PC-9 (cell line): ENCODE data around the gene PTPN14. TPM values are rescaled to one million over a fixed set of nuclear protein-coding genes. Genes with fewer than 3 reads are reported as not detected.

Experiments
- BruUV-seq: library from RNA; stranded (reverse); fragments of 400-500 nt; replicated peaks from 2 replicates; lab custom pipeline; 2021; lab: Mats Ljungman, UMichigan
- CTCF ChIA-PET: fragments of 300-600 bp; sonication (Branson Sonifier 250); formaldehyde crosslinking; loops from one replicate; lab custom pipeline; 2022; ENCODE audit warnings: antibody characterized with exemption; lab: Charles Lee
- POLR2A ChIA-PET: fragments of 300-600 bp; sonication (Branson Sonifier 250); formaldehyde crosslinking; loops from one replicate; lab custom pipeline; 2022; ENCODE audit warnings: antibody characterized with exemption; ENCODE audit not compliant: unreplicated experiment; lab: Charles Lee
- DNase-seq, 2 experiments: peaks; one replicate each; pipeline versions ENCODE4 v3.0.0 to v3.0.0-alpha.2; 2015 to 2022; ENCODE audit warnings: mixed read lengths in 1 of 2
- H2AFZ ChIP-seq: fragments of 200-600 bp; sonication (generic); 2 replicates; pipeline ENCODE4 v1.8.1; 2017; ENCODE audit warnings: antibody characterized with exemption
- H3F3A ChIP-seq: fragments of 200-600 bp; sonication (generic); 2 replicates; pipeline ENCODE4 v1.8.1; 2017; ENCODE audit warnings: antibody characterized with exemption, mild to moderate bottlenecking, low read depth; ENCODE audit not compliant: insufficient read depth
- H3K27ac ChIP-seq: fragments of 200-600 bp; sonication (generic); 2 replicates; pipeline ENCODE4 v1.6.1; 2016; ENCODE audit warnings: mixed run types
- H3K27me3 ChIP-seq: fragments of 200-600 bp; sonication (generic); 2 replicates; pipeline ENCODE4 v1.6.1; 2016; ENCODE audit warnings: low read depth, mixed run types; ENCODE audit not compliant: insufficient read depth
- H3K36me3 ChIP-seq: fragments of 200-600 bp; sonication (generic); 2 replicates; pipeline ENCODE4 v1.6.1; 2016; ENCODE audit warnings: low read depth, mixed run types
- H3K4me1 ChIP-seq: fragments of 200-600 bp; sonication (generic); replicated peaks from 2 replicates; pipeline ENCODE4 v1.6.1; 2016; ENCODE audit warnings: mixed run types; ENCODE audit not compliant: insufficient read depth
- H3K4me2 ChIP-seq: fragments of 200-600 bp; sonication (generic); 2 replicates; pipeline ENCODE4 v1.6.1; 2017; ENCODE audit warnings: mixed run types
- H3K4me3 ChIP-seq: fragments of 200-600 bp; sonication (generic); 2 replicates; pipeline ENCODE4 v1.6.1; 2016; ENCODE audit warnings: mixed run types
- H3K79me2 ChIP-seq: fragments of 200-600 bp; sonication (generic); 2 replicates; pipeline ENCODE4 v1.6.1; 2017; ENCODE audit warnings: low read depth, mixed run types
- H3K9me2 ChIP-seq: fragments of 200-600 bp; sonication (generic); 2 replicates; pipeline ENCODE4 v1.8.1; 2017; ENCODE audit warnings: mild to moderate bottlenecking; ENCODE audit not compliant: insufficient read depth
- H3K9me3 ChIP-seq: fragments of 200-600 bp; sonication (generic); 2 replicates; pipeline ENCODE4 v1.8.1; 2016; ENCODE audit warnings: low read depth; ENCODE audit not compliant: insufficient read depth
- H4K20me1 ChIP-seq: fragments of 200-600 bp; sonication (generic); 2 replicates; pipeline ENCODE4 v1.8.1; 2017; ENCODE audit not compliant: insufficient read depth
- EZH2 ChIP-seq: fragments of 200-600 bp; sonication (generic); IDR thresholded peaks from 2 replicates; pipeline ENCODE4 v1.8.0; 2017; ENCODE audit warnings: antibody characterized with exemption, low read depth
- intact Hi-C: fragments of 100-400 bp; cut with micrococcal nuclease; formaldehyde crosslinking; loops from one replicate; pipeline ENCODE4 v1.10.0; 2022; ENCODE audit not compliant: unreplicated experiment
- total RNA-seq: library from RNA; stranded (reverse); gene quantifications from 2 replicates; pipeline ENCODE4 v1.2.3, GENCODE V29; 2021
- TF ChIP-seq, protein P1 (sequence below): fragments of 200-600 bp; sonication (generic); conservative IDR thresholded peaks from 2 replicates; pipeline ENCODE4 v1.6.1; 2017; ENCODE audit warnings: mixed run types, antibody characterized with exemption, mild to moderate bottlenecking, moderate library complexity

The PTPN14 gene
- total RNA-seq, 1 experiment from 2014 or later = 78.9 TPM

DNA sequence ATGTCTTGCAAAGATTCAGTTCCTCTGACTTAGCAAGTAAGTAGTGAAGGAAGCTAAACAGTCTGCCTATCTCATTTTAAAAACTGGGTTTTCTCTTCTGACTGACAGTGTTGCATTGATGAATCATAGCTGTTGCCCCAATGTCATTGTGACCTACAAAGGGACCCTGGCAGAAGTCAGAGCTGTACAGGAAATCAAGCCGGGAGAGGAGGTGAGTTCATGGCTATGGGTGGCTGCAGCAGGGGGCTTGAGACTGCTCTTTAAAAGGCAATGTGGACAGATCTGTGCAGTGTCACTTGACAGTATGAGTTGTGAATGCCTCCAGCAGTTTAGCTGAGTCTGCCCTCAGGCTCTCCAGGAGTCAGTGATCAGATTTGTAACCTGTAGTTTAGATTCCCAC is 223.9 kb downstream of the PTPN14 start:
- no peak for DNase-seq
- intact Hi-C loops = loop anchor here (5.0 to 10.0 kb wide), 3 partner anchors 765 to 1205 kb away; no protein-coding TSS in a partner anchor
- Histone ChIP-seq H3K79me2 (no peaks in the 10 kb centered on the region), H3K9me2 (no peaks in the 10 kb centered on the region), H3K4me3 (no peak overlapping the region), H3K4me1 (peaks cover 15% of the 10 kb centered on the region; the same call in 1 of the 2 replicates), H3K9me3 (no peaks in the 10 kb centered on the region), H3F3A (peaks cover 16% of the 10 kb centered on the region; the same call in 1 of the 2 replicates), H3K27ac (no peak overlapping the region), H4K20me1 (no peaks in the 10 kb centered on the region), H3K27me3 (no peaks in the 10 kb centered on the region), H3K36me3 (no peaks in the 10 kb centered on the region), H3K4me2 (no peak overlapping the region), H2AFZ (no peak overlapping the region)
- TF ChIP-seq, protein P1, sequence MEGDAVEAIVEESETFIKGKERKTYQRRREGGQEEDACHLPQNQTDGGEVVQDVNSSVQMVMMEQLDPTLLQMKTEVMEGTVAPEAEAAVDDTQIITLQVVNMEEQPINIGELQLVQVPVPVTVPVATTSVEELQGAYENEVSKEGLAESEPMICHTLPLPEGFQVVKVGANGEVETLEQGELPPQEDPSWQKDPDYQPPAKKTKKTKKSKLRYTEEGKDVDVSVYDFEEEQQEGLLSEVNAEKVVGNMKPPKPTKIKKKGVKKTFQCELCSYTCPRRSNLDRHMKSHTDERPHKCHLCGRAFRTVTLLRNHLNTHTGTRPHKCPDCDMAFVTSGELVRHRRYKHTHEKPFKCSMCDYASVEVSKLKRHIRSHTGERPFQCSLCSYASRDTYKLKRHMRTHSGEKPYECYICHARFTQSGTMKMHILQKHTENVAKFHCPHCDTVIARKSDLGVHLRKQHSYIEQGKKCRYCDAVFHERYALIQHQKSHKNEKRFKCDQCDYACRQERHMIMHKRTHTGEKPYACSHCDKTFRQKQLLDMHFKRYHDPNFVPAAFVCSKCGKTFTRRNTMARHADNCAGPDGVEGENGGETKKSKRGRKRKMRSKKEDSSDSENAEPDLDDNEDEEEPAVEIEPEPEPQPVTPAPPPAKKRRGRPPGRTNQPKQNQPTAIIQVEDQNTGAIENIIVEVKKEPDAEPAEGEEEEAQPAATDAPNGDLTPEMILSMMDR = no peak
- no peak for TF ChIP-seq EZH2
- ChIA-PET CTCF (interaction anchor here (0.6 to 3.9 kb wide), 4 partner anchors 66 to 245 kb away, joined by 4 to 73 read pairs (median 14); no protein-coding TSS in a partner anchor), POLR2A (no interaction called here)
- BruUV-seq = no TSS peak

DNA sequence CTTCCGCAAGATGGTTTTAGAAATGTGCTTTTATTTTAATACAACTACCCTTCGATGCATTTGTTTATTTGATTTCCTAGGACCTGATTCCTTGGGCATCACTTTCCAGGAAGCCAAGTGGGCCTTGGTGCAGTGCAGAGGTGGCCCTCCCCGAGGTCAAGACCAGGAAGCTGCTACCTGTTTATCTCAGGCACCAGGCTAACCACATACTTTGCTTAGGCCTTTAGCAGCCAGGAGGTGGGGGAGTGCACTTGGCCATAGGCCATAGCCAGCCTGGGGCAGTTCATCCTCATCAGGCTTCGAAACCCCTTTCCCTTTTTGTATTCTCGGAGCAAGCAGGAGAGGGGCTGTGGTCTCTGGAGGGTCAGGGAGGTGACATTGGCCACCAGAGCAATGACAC is 225.0 kb downstream of the PTPN14 start:
- H3K4me3 ChIP-seq = no peak overlapping the region
- H3K79me2 ChIP-seq = no peaks in the 10 kb centered on the region
- H4K20me1 ChIP-seq = no peaks in the 10 kb centered on the region
- BruUV-seq = no TSS peak
- no peak for DNase-seq
- POLR2A ChIA-PET = no interaction called here
- H3K9me3 ChIP-seq = no peaks in the 10 kb centered on the region
- no peak overlapping the region for H2AFZ ChIP-seq
- no peak overlapping the region for H3K27ac ChIP-seq
- CTCF ChIA-PET = interaction anchor here (0.9 kb wide), 1 partner anchor 112 kb away, joined by 4 read pairs; no protein-coding TSS in a partner anchor
- 0 out of 2 replicates have a peak, but pooled peaks cover 4% of the 10 kb centered on the region for H3K36me3 ChIP-seq
- H3K4me1 ChIP-seq = peaks cover 15% of the 10 kb centered on the region; the same call in 1 of the 2 replicates
- H3K4me2 ChIP-seq = no peak overlapping the region
- no peaks in the 10 kb centered on the region for H3K9me2 ChIP-seq
- H3F3A ChIP-seq = peaks cover 16% of the 10 kb centered on the region; the same call in 1 of the 2 replicates
- H3K27me3 ChIP-seq = no peaks in the 10 kb centered on the region
- intact Hi-C loops = loop anchor here (5.0 to 10.0 kb wide), 3 partner anchors 764 to 1204 kb away; no protein-coding TSS in a partner anchor
- TF ChIP-seq, protein P1 = no peak
- no peak for TF ChIP-seq EZH2

GRCh38 chr1:214324896-214325800 is 226.3 kb downstream of the PTPN14 start:
- ChIA-PET CTCF (interaction anchor here (0.6 kb wide), 2 partner anchors 24 to 227 kb away, joined by 3 read pairs; no protein-coding TSS in a partner anchor), POLR2A (no interaction called here)
- H3K9me3 ChIP-seq = no peaks in the 10 kb centered on the region
- H3K79me2 ChIP-seq = no peaks in the 10 kb centered on the region
- intact Hi-C loops = loop anchor here (5.0 to 10.0 kb wide), 3 partner anchors 763 to 1203 kb away; no protein-coding TSS in a partner anchor
- peaks cover 15% of the 10 kb centered on the region; the same call in 1 of the 2 replicates for H3K4me1 ChIP-seq
- no peaks in the 10 kb centered on the region for H3K27me3 ChIP-seq
- 0 out of 2 replicates have a peak, but pooled peaks cover 6% of the 10 kb centered on the region for H3K36me3 ChIP-seq
- no peaks in the 10 kb centered on the region for H4K20me1 ChIP-seq
- H3K4me2 ChIP-seq = no peak overlapping the region
- TF ChIP-seq, protein P1 = no peak
- no peak for TF ChIP-seq EZH2
- H3K9me2 ChIP-seq = no peaks in the 10 kb centered on the region
- peaks cover 16% of the 10 kb centered on the region; the same call in 1 of the 2 replicates for H3F3A ChIP-seq
- H3K4me3 ChIP-seq = no peak overlapping the region
- no TSS peak for BruUV-seq
- no peak overlapping the region for H2AFZ ChIP-seq
- no peak for DNase-seq
- H3K27ac ChIP-seq = no peak overlapping the region
